Measurements from ENCODE around the gene MAN2B2.
A peak's percentile ranks its signal among the peaks of the same experiment; 100 is the strongest.
"Not testable (repeated sequence)": the region's sequence is repeated elsewhere in the genome, so short reads cannot be mapped to it uniquely, and the experiment has no call there.

Gene MAN2B2

GRCh38 chr4:6619116-6619465 lies 44.1 kb downstream of the MAN2B2 start:
- no peak for DNase-seq

GRCh38 chr4:6619466-6620255 lies 44.7 kb downstream of the MAN2B2 start:
- no peak for DNase-seq

- DNase-seq, result no peak
Measured at GRCh38 chr4:6620296-6620695, 45.3 kb downstream of the MAN2B2 start.

GRCh38 chr4:6620891-6621555 lies 46.0 kb downstream of the MAN2B2 start:
- DNase-seq, result no peak

GRCh38 chr4:6621556-6621927 lies 46.6 kb downstream of the MAN2B2 start:
- DNase-seq, result no peak

- no peak for DNase-seq
Measured at GRCh38 chr4:6622744-6623143, 47.8 kb downstream of the MAN2B2 start.

- no peak for DNase-seq
Measured at GRCh38 chr4:6625256-6625655, 50.3 kb downstream of the MAN2B2 start.

GRCh38 chr4:6626066-6626465 lies 51.1 kb downstream of the MAN2B2 start:
- DNase-seq, result no peak

GRCh38 chr4:6627832-6628231 lies 52.8 kb downstream of the MAN2B2 start:
- DNase-seq, result no peak

- not testable (repeated sequence) for DNase-seq
Measured at GRCh38 chr4:6628484-6628883, 53.5 kb downstream of the MAN2B2 start.

- DNase-seq, result no peak
Measured at GRCh38 chr4:6632125-6632524, 57.1 kb downstream of the MAN2B2 start.

- no peak for DNase-seq
Measured at GRCh38 chr4:6633091-6633906, 58.3 kb downstream of the MAN2B2 start.

- DNase-seq, result no peak
Measured at GRCh38 chr4:6634746-6635145, 59.8 kb downstream of the MAN2B2 start.

GRCh38 chr4:6639137-6639680 lies 64.2 kb downstream of the MAN2B2 start:
- DNase-seq, result no peak

- DNase-seq, result peak; percentile 95
Measured at GRCh38 chr4:6640292-6641163, 65.5 kb downstream of the MAN2B2 start, which contains the start of gene MRFAP1. Gene MRFAP1, plus strand, starts transcription at chr4:6640685. Its CDS starts 178 bp downstream, at chr4:6640863.

GRCh38 chr4:6641164-6641970 lies 66.4 kb downstream of the MAN2B2 start:
- peak; percentile 68 for DNase-seq

- DNase-seq, result no peak
Measured at GRCh38 chr4:6641971-6642320, 67.0 kb downstream of the MAN2B2 start.

- DNase-seq, result no peak
Measured at GRCh38 chr4:6643141-6643847, 68.3 kb downstream of the MAN2B2 start.

GRCh38 chr4:6644792-6645530 lies 70.0 kb downstream of the MAN2B2 start:
- DNase-seq, result no peak

- DNase-seq, result no peak
Measured at GRCh38 chr4:6647169-6647568, 72.2 kb downstream of the MAN2B2 start.

All from CD4-positive, alpha-beta T cell treated with Interleukin-21 for 1 hour (primary cell).